Activated CD4-positive, alpha-beta T cell treated with anti-CD3 and anti-CD28 coated beads for 24 hours (primary cell): ENCODE results near the gene RAB6B.
"Not testable (repeated sequence)": the region's sequence is repeated elsewhere in the genome, so short reads cannot be mapped to it uniquely, and the experiment has no call there.

ENCODE experiments used
- DNase-seq, 2 donors: peaks; one replicate each; pipeline ENCODE4 v3.0.0-alpha.2; 2020; ENCODE audit warnings: low read depth in 2 of 2

RAB6B gene

GRCh38 chr3:133805702-133806475, 89.8 kb downstream of the RAB6B start, which contains the start of gene SRPRB:
Gene SRPRB, plus strand, starts transcription at chr3:133805815. Its CDS starts 34 bp downstream, at chr3:133805849.
- peak; percentile 92 to 93 for DNase-seq

GRCh38 chr3:133805384-133805701, 90.3 kb downstream of the RAB6B start:
- no peak for DNase-seq

GRCh38 chr3:133804896-133805295, 90.8 kb downstream of the RAB6B start:
- no peak for DNase-seq

GRCh38 chr3:133803469-133803868, 92.2 kb downstream of the RAB6B start:
- DNase-seq = no peak

GRCh38 chr3:133799794-133800585, 95.7 kb downstream of the RAB6B start:
- DNase-seq = no peak

GRCh38 chr3:133797396-133798105, 98.1 kb downstream of the RAB6B start:
- no peak for DNase-seq

GRCh38 chr3:133792171-133792763, 103.4 kb downstream of the RAB6B start:
- DNase-seq = no peak

- no peak for DNase-seq
Measured at GRCh38 chr3:133788024-133788423, 107.7 kb downstream of the RAB6B start.

GRCh38 chr3:133783762-133784161, 111.9 kb downstream of the RAB6B start:
- no peak for DNase-seq

- DNase-seq = no peak
Measured at GRCh38 chr3:133782454-133782853, 113.2 kb downstream of the RAB6B start.

- no peak for DNase-seq
Measured at GRCh38 chr3:133781570-133781969, 114.1 kb downstream of the RAB6B start.

GRCh38 chr3:133780756-133781155, 114.9 kb downstream of the RAB6B start:
- DNase-seq = not testable (repeated sequence)

GRCh38 chr3:133779626-133780203, 116.0 kb downstream of the RAB6B start:
- no peak for DNase-seq

GRCh38 chr3:133777807-133778568, 117.7 kb downstream of the RAB6B start:
- no peak for DNase-seq

- no peak for DNase-seq
Measured at GRCh38 chr3:133776794-133777438, 118.8 kb downstream of the RAB6B start.

- no peak for DNase-seq
Measured at GRCh38 chr3:133775835-133776234, 119.8 kb downstream of the RAB6B start.

- DNase-seq = no peak
Measured at GRCh38 chr3:133775309-133775708, 120.4 kb downstream of the RAB6B start.
